T-cell (primary cell): ENCODE data around the gene BOD1L1. TPM values are rescaled to one million over a fixed set of nuclear protein-coding genes. Genes with fewer than 3 reads are reported as not detected.

ENCODE experiments used
- ATAC-seq, 4 experiments: fragments of 200-7000 bp in 3 of 4; fragments of 150-1000 bp in 1 of 4; cut with Tn5 transposase; replicated peaks in 1 of 4; 1 replicate in 3 of 4; 2 replicates in 1 of 4; pipeline ENCODE4 v1.10.0; 2021; ENCODE audit warnings: moderate library complexity in 3 of 4, mild to moderate bottlenecking in 2 of 4, moderate number of reproducible peaks in 1 of 4
- CTCF ChIA-PET, 2 donors: fragments of 300-600 bp; sonication (Branson Sonifier 250); formaldehyde crosslinking; loops; one replicate each; lab custom pipeline; 2022; ENCODE audit warnings: antibody characterized with exemption in 2 of 2; lab: Charles Lee
- POLR2A ChIA-PET, 2 donors: fragments of 300-600 bp; sonication (Branson Sonifier 250); formaldehyde crosslinking; loops; one replicate each; lab custom pipeline; 2022; ENCODE audit warnings: antibody characterized with exemption in 2 of 2; lab: Charles Lee
- DNase-seq, 35 experiments: peaks; one replicate each; pipeline versions ENCODE4 v3.0.0 to v3.0.0-alpha.2; 2013 to 2023
- H3K27ac ChIP-seq: one replicate; pipeline ENCODE4 v1.5.1; 2013; ENCODE audit warnings: low read length
- H3K27me3 ChIP-seq, 2 experiments: replicated peaks in 1 of 2; 1 replicate in 1 of 2; 2 replicates in 1 of 2; pipeline versions ENCODE4 v1.6.1 to v1.7.0; 2013; ENCODE audit warnings: low read length in 1 of 2, mixed read lengths in 1 of 2; ENCODE audit not compliant: control insufficient read depth in 2 of 2, insufficient read depth in 2 of 2; ENCODE audit errors: extremely low read depth in 1 of 2
- H3K36me3 ChIP-seq, 2 donors: 1 replicate in 1 of 2; 2 replicates in 1 of 2; pipeline versions ENCODE4 v1.6.1 to v1.7.0; 2013; ENCODE audit warnings: low read length in 1 of 2; ENCODE audit not compliant: control insufficient read depth in 2 of 2, insufficient read depth in 1 of 2; ENCODE audit errors: extremely low read depth in 1 of 2
- H3K4me1 ChIP-seq, 2 experiments: 1 replicate in 1 of 2; 2 replicates in 1 of 2; pipeline versions ENCODE4 v1.6.1 to v1.7.0; 2013; ENCODE audit warnings: low read length in 2 of 2, mixed read lengths in 1 of 2; ENCODE audit not compliant: insufficient read depth in 2 of 2, control insufficient read depth in 1 of 2; ENCODE audit errors: extremely low read depth in 1 of 2
- H3K4me3 ChIP-seq, 2 donors: 1 replicate in 1 of 2; 2 replicates in 1 of 2; pipeline versions ENCODE4 v1.5.1 to v1.7.0; 2013; ENCODE audit warnings: mild to moderate bottlenecking in 2 of 2, low read length in 1 of 2, moderate library complexity in 1 of 2; ENCODE audit not compliant: control insufficient read depth in 1 of 2; ENCODE audit errors: extremely low read depth in 1 of 2
- H3K9me3 ChIP-seq: 2 replicates; pipeline ENCODE4 v1.7.0; 2013
- H3K27ac Mint-ChIP-seq, 2 donors: one replicate each; pipeline ENCODE4 v1.8.0; 2020 to 2021; ENCODE audit warnings: mild to moderate bottlenecking in 2 of 2, mixed read lengths in 2 of 2
- H3K27me3 Mint-ChIP-seq, 2 donors: one replicate each; pipeline ENCODE4 v1.8.0; 2021 to 2022; ENCODE audit warnings: mixed read lengths in 2 of 2
- H3K36me3 Mint-ChIP-seq: one replicate; pipeline ENCODE4 v1.8.0; 2021; ENCODE audit warnings: mixed read lengths
- H3K4me1 Mint-ChIP-seq, 3 donors: one replicate each; pipeline ENCODE4 v1.8.0; 2020 to 2022; ENCODE audit warnings: mixed read lengths in 3 of 3, mild to moderate bottlenecking in 1 of 3
- H3K4me3 Mint-ChIP-seq, 3 donors: one replicate each; pipeline ENCODE4 v1.8.0; 2020 to 2022; ENCODE audit warnings: mild to moderate bottlenecking in 3 of 3, mixed read lengths in 3 of 3, moderate library complexity in 3 of 3
- H3K9me3 Mint-ChIP-seq, 3 donors: one replicate each; pipeline ENCODE4 v1.8.0; 2020 to 2022; ENCODE audit warnings: mixed read lengths in 3 of 3
- WGBS: methylation state at CpG from one replicate; pipeline ENCODE4 v1.1.5; 2013; ENCODE audit warnings: missing lambda C conversion rate; ENCODE audit not compliant: insufficient coverage; 5-methylcytosine and 5-hydroxymethylcytosine counted together
- total RNA-seq, 35 experiments: library from RNA in 6 of 35; stranded (reverse) in 6 of 35; fragments of 120-200 nt in 1 of 35; gene quantifications; one replicate each; pipeline versions ENCODE4 v1.2.1 to v1.2.4 and lab custom pipeline; 2013 to 2026

BOD1L1 gene
- total RNA-seq (10 to 100 TPM; 48.3 to 57.1 (median 55.4) TPM), total RNA-seq (lab: John Stamatoyannopoulos, UW) (114 to 331 (median 172) reads per million in 29 experiments)
- total RNA-seq (2013): 50.0 TPM

GRCh38 chr4:13627606-13628311 is at the start of gene BOD1L1:
BOD1L1 (minus strand) TSS chr4:13627725; CDS start chr4:13627587, 138 bp downstream.
- WGBS: 1% methylated on average over 52 of the region's 55 CpGs
- POLR2A ChIA-PET: interaction anchor here in 1 of 2 donors (0.6 to 0.9 kb wide), 2 partner anchors 14 to 1715 kb away, joined by 3 to 4 read pairs; no protein-coding TSS in a partner anchor
- H3K27me3 ChIP-seq: no peaks in the 10 kb centered on the region
- H3K9me3 ChIP-seq: no peaks in the 10 kb centered on the region
- peaks cover 14 to 20% of the 10 kb centered on the region in 2 experiments for H3K4me1 ChIP-seq
- CTCF ChIA-PET: interaction anchor here (1.6 to 2.5 kb wide), 4 partner anchors 14 to 29 kb away, joined by 6 to 14 read pairs (median 12); no protein-coding TSS in a partner anchor
- peak; percentile 81 to 85 (median 84) for ATAC-seq
- no peaks in the 10 kb centered on the region for H3K36me3 Mint-ChIP-seq
- H3K27me3 Mint-ChIP-seq: no peaks in the 10 kb centered on the region
- H3K36me3 ChIP-seq: no peaks in the 10 kb centered on the region
- H3K4me3 ChIP-seq: peak within 1 kb of the TSS; percentile 65 to 88
- H3K9me3 Mint-ChIP-seq: no peaks in the 10 kb centered on the region
- peak within 1 kb of the TSS; percentile 79 for H3K27ac ChIP-seq
- H3K4me1 Mint-ChIP-seq: peaks cover 49 to 54% (median 51%) of the 10 kb centered on the region in 3 donors
- H3K27ac Mint-ChIP-seq: peak within 1 kb of the TSS; percentile 98
- DNase-seq: peak; percentile 36 to 89 (median 61)
- peak within 1 kb of the TSS; percentile 87 to 99 (median 91) for H3K4me3 Mint-ChIP-seq

GRCh38 chr4:13674971-13675370 is 47.4 kb upstream of the BOD1L1 start:
- ATAC-seq: no peak
- ChIA-PET CTCF (no interaction called here), POLR2A (no interaction called here)
- H3K36me3 ChIP-seq: no peaks in the 10 kb centered on the region
- no peaks in the 10 kb centered on the region for H3K4me1 ChIP-seq
- DNase-seq: no peak
- Mint-ChIP-seq H3K4me3 (no peak overlapping the region), H3K27me3 (peaks cover 0 to 17% of the 10 kb centered on the region in 2 donors), H3K9me3 (peaks cover 18 to 42% (median 23%) of the 10 kb centered on the region in 3 donors), H3K27ac (no peak overlapping the region), H3K36me3 (no peaks in the 10 kb centered on the region), H3K4me1 (no peaks in the 10 kb centered on the region)
- no peaks in the 10 kb centered on the region for H3K27me3 ChIP-seq
- no peak overlapping the region for H3K27ac ChIP-seq
- H3K4me3 ChIP-seq: no peak overlapping the region
- no CpG with 5 or more reads among the region's 1 CpG for WGBS
- no peaks in the 10 kb centered on the region for H3K9me3 ChIP-seq

- H3K9me3 Mint-ChIP-seq: peaks cover 7 to 30% (median 14%) of the 10 kb centered on the region in 3 donors
- CTCF ChIA-PET: no interaction called here
- peaks cover 6 to 20% of the 10 kb centered on the region in 2 donors for H3K27me3 Mint-ChIP-seq
- no peaks in the 10 kb centered on the region for H3K4me1 ChIP-seq
- no peak for ATAC-seq
- H3K4me3 ChIP-seq: no peak overlapping the region
- DNase-seq: no peak
- no peaks in the 10 kb centered on the region for H3K9me3 ChIP-seq
- no peaks in the 10 kb centered on the region for H3K36me3 Mint-ChIP-seq
- H3K27ac Mint-ChIP-seq: no peak overlapping the region
- no peaks in the 10 kb centered on the region for H3K27me3 ChIP-seq
- H3K4me1 Mint-ChIP-seq: no peaks in the 10 kb centered on the region
- no peaks in the 10 kb centered on the region for H3K36me3 ChIP-seq
- no peak overlapping the region for H3K27ac ChIP-seq
- POLR2A ChIA-PET: no interaction called here
- no peak overlapping the region for H3K4me3 Mint-ChIP-seq
Measured at GRCh38 chr4:13673167-13673566, 45.6 kb upstream of the BOD1L1 start.

- ATAC-seq (no peak), DNase-seq (no peak)
- H3K27ac Mint-ChIP-seq: no peak overlapping the region
- no peak overlapping the region for H3K4me3 ChIP-seq
- ChIA-PET POLR2A (no interaction called here), CTCF (interaction anchor here in 1 of 2 donors (1.4 kb wide), 1 partner anchor 10 kb away, joined by 3 read pairs; no protein-coding TSS in a partner anchor)
- 100% methylated on average over 1 of the region's 4 CpGs for WGBS
- peaks cover 12 to 24% of the 10 kb centered on the region in 2 donors for H3K27me3 Mint-ChIP-seq
- peaks cover 2 to 15% (median 4%) of the 10 kb centered on the region in 3 donors for H3K9me3 Mint-ChIP-seq
- no peaks in the 10 kb centered on the region for H3K9me3 ChIP-seq
- no peaks in the 10 kb centered on the region for H3K4me1 Mint-ChIP-seq
- no peaks in the 10 kb centered on the region for H3K36me3 ChIP-seq
- H3K27me3 ChIP-seq: no peaks in the 10 kb centered on the region
- H3K27ac ChIP-seq: no peak overlapping the region
- H3K4me1 ChIP-seq: no peaks in the 10 kb centered on the region
- no peak overlapping the region for H3K4me3 Mint-ChIP-seq
- no peaks in the 10 kb centered on the region for H3K36me3 Mint-ChIP-seq
Measured at GRCh38 chr4:13670456-13671160, 43.1 kb upstream of the BOD1L1 start.

- H3K36me3 ChIP-seq: no peaks in the 10 kb centered on the region
- Mint-ChIP-seq H3K36me3 (no peaks in the 10 kb centered on the region), H3K27me3 (peaks cover 11 to 15% of the 10 kb centered on the region in 2 donors), H3K4me1 (no peaks in the 10 kb centered on the region), H3K4me3 (no peak overlapping the region), H3K27ac (no peak overlapping the region), H3K9me3 (no peaks in the 10 kb centered on the region)
- DNase-seq: no peak
- H3K4me1 ChIP-seq: no peaks in the 10 kb centered on the region
- no peaks in the 10 kb centered on the region for H3K27me3 ChIP-seq
- ChIA-PET CTCF (no interaction called here), POLR2A (no interaction called here)
- no peak for ATAC-seq
- H3K4me3 ChIP-seq: no peak overlapping the region
- no peak overlapping the region for H3K27ac ChIP-seq
- no peaks in the 10 kb centered on the region for H3K9me3 ChIP-seq
- 37% methylated on average over 2 of the region's 5 CpGs for WGBS
Measured at GRCh38 chr4:13665701-13666660, 38.5 kb upstream of the BOD1L1 start.
